H1 (cell line): ENCODE data around the gene SYK. TPM values are rescaled to one million over a fixed set of nuclear protein-coding genes. Genes with fewer than 3 reads are reported as not detected.

Experiments used
- CTCF ChIA-PET: fragments of 300-600 bp; sonication (Branson Sonifier 250); formaldehyde crosslinking; loops from one replicate; lab custom pipeline; 2021; ENCODE audit not compliant: partially characterized antibody; lab: Charles Lee
- POLR2A ChIA-PET: fragments of 300-600 bp; sonication (Branson Sonifier 250); formaldehyde crosslinking; loops from one replicate; lab custom pipeline; 2021; ENCODE audit warnings: inconsistent platforms; ENCODE audit not compliant: partially characterized antibody; lab: Charles Lee
- DNase-seq, 2 experiments: peaks; one replicate each; pipeline versions ENCODE4 v3.0.0 to v3.0.0-alpha.2; 2010 to 2022; ENCODE audit warnings: low spot score in 2 of 2, low read depth in 1 of 2, mixed read lengths in 1 of 2
- FAIRE-seq: peaks from 2 replicates; lab custom pipeline; 2011; peaks lifted over from hg19 to GRCh38; lab: Jason Lieb, UNC
- H2AFZ ChIP-seq: 2 replicates; pipeline ENCODE4 v1.8.1; 2012; ENCODE audit warnings: low read length, inconsistent platforms
- H2AK5ac ChIP-seq: 2 replicates; pipeline ENCODE4 v1.6.1; 2013; ENCODE audit warnings: low read depth, low read length
- H2BK120ac ChIP-seq: replicated peaks from 2 replicates; pipeline ENCODE3; 2013; ENCODE audit warnings: low read depth, low read length, inconsistent platforms
- H2BK12ac ChIP-seq: 2 replicates; pipeline ENCODE4 v1.6.1; 2013; ENCODE audit warnings: low read depth, low read length
- H2BK15ac ChIP-seq: 2 replicates; pipeline ENCODE4 v1.6.1; 2013; ENCODE audit warnings: low read length
- H2BK20ac ChIP-seq: 2 replicates; pipeline ENCODE4 v1.6.1; 2013; ENCODE audit warnings: low read length
- H2BK5ac ChIP-seq: 2 replicates; pipeline ENCODE4 v1.6.1; 2013; ENCODE audit warnings: low read depth, low read length
- H3K14ac ChIP-seq: 2 replicates; pipeline ENCODE4 v1.6.1; 2013; ENCODE audit warnings: inconsistent platforms; ENCODE audit not compliant: insufficient read length
- H3K18ac ChIP-seq: 2 replicates; pipeline ENCODE4 v1.6.1; 2013; ENCODE audit warnings: low read length; ENCODE audit errors: extremely low read depth
- H3K23ac ChIP-seq: 2 replicates; pipeline ENCODE4 v1.6.1; 2013; ENCODE audit warnings: inconsistent platforms; ENCODE audit not compliant: insufficient read length
- H3K23me2 ChIP-seq: 2 replicates; pipeline ENCODE4 v1.6.1; 2013; ENCODE audit warnings: low read depth, low read length
- H3K27ac ChIP-seq: 2 replicates; pipeline ENCODE4 v1.6.1; 2011; ENCODE audit warnings: low read depth, low read length, inconsistent platforms
- H3K27me3 ChIP-seq, 4 experiments: replicated peaks in 1 of 4; 1 replicate in 1 of 4; 2 replicates in 3 of 4; pipeline versions ENCODE4 v1.6.1 to v1.8.1; 2011 to 2013; ENCODE audit warnings: low read length in 3 of 4, mild to moderate bottlenecking in 3 of 4, inconsistent platforms in 2 of 4, mixed read lengths in 2 of 4, moderate library complexity in 1 of 4; ENCODE audit not compliant: control insufficient read depth in 3 of 4, insufficient read depth in 3 of 4; ENCODE audit errors: extremely low read depth in 1 of 4
- H3K36me3 ChIP-seq, 4 experiments: 2 replicates each; pipeline versions ENCODE4 v1.6.1 to v1.8.1; 2011 to 2013; ENCODE audit warnings: mild to moderate bottlenecking in 4 of 4, low read length in 3 of 4, moderate library complexity in 2 of 4, control low read depth in 1 of 4, inconsistent platforms in 1 of 4; ENCODE audit not compliant: insufficient read depth in 4 of 4, control insufficient read depth in 2 of 4
- H3K4ac ChIP-seq: replicated peaks from 2 replicates; pipeline ENCODE3; 2013; ENCODE audit warnings: low read length, low read depth, mixed read lengths, inconsistent platforms; ENCODE audit not compliant: insufficient read length
- H3K4me1 ChIP-seq, 4 experiments: replicated peaks in 1 of 4; 1 replicate in 1 of 4; 2 replicates in 3 of 4; pipeline versions ENCODE4 v1.6.1 to v1.8.1; 2011 to 2013; ENCODE audit warnings: low read length in 3 of 4, inconsistent platforms in 2 of 4, mixed read lengths in 1 of 4; ENCODE audit not compliant: insufficient read depth in 4 of 4, control insufficient read depth in 3 of 4
- H3K4me2 ChIP-seq, 2 experiments: 2 replicates each; pipeline versions ENCODE4 v1.6.1 to v1.8.1; 2011 to 2013; ENCODE audit warnings: low read depth in 2 of 2, low read length in 2 of 2, control low read depth in 1 of 2, inconsistent platforms in 1 of 2, mild to moderate bottlenecking in 1 of 2; ENCODE audit not compliant: insufficient read depth in 1 of 2
- H3K4me3 ChIP-seq, 4 experiments: fragments of 200-600, 300-600 bp in 1 of 4; sonication (generic), shearing (Covaris generic), sonication (Bioruptor Twin) in 1 of 4; 2 replicates each; pipeline versions ENCODE4 v1.5.1 to v1.8.1; 2011 to 2016; ENCODE audit warnings: low read length in 4 of 4, low read depth in 3 of 4, control low read depth in 2 of 4, inconsistent platforms in 2 of 4, mild to moderate bottlenecking in 2 of 4, mixed read lengths in 1 of 4, moderate library complexity in 1 of 4; ENCODE audit not compliant: insufficient read depth in 2 of 4; ENCODE audit errors: extremely low read depth in 1 of 4
- H3K56ac ChIP-seq: replicated peaks from 2 replicates; pipeline ENCODE3; 2013; ENCODE audit warnings: low read depth, mild to moderate bottlenecking, mixed read lengths, low read length, inconsistent platforms; ENCODE audit not compliant: insufficient read length
- H3K79me1 ChIP-seq: 2 replicates; pipeline ENCODE4 v1.6.1; 2013; ENCODE audit warnings: low read depth, low read length, control low read depth
- H3K79me2 ChIP-seq, 2 experiments: 2 replicates each; pipeline versions ENCODE4 v1.6.1 to v1.8.1; 2012 to 2013; ENCODE audit warnings: low read length in 2 of 2, mild to moderate bottlenecking in 2 of 2, inconsistent platforms in 1 of 2; ENCODE audit not compliant: insufficient read depth in 2 of 2, control insufficient read depth in 1 of 2
- H3K9ac ChIP-seq, 4 experiments: replicated peaks in 1 of 4; 1 replicate in 1 of 4; 2 replicates in 3 of 4; pipeline versions ENCODE4 v1.6.1 to v1.8.1; 2011 to 2013; ENCODE audit warnings: low read depth in 3 of 4, low read length in 3 of 4, control low read depth in 2 of 4, mild to moderate bottlenecking in 2 of 4, moderate library complexity in 2 of 4, inconsistent platforms in 1 of 4; ENCODE audit errors: extremely low read depth in 1 of 4
- H3K9me3 ChIP-seq, 2 experiments: 2 replicates each; pipeline versions ENCODE4 v1.6.1 to v1.8.1; 2012 to 2013; ENCODE audit warnings: mild to moderate bottlenecking in 2 of 2, moderate library complexity in 2 of 2, control low read depth in 1 of 2, inconsistent platforms in 1 of 2, low read depth in 1 of 2, low read length in 1 of 2, mixed read lengths in 1 of 2; ENCODE audit not compliant: insufficient read depth in 2 of 2
- H4K20me1 ChIP-seq, 2 experiments: replicated peaks in 1 of 2; 2 replicates each; pipeline versions ENCODE3 to v1.8.1; 2011 to 2013; ENCODE audit warnings: inconsistent platforms in 2 of 2, low read length in 2 of 2, mild to moderate bottlenecking in 1 of 2; ENCODE audit not compliant: insufficient read depth in 2 of 2, control insufficient read depth in 1 of 2
- H4K5ac ChIP-seq: 2 replicates; pipeline ENCODE4 v1.6.1; 2013; ENCODE audit warnings: low read length, low read depth, mixed read lengths, inconsistent platforms; ENCODE audit not compliant: insufficient read length
- H4K8ac ChIP-seq: 2 replicates; pipeline ENCODE4 v1.8.0; 2013; ENCODE audit warnings: mild to moderate bottlenecking, moderate library complexity, low read length, inconsistent platforms; ENCODE audit not compliant: insufficient read depth; ENCODE audit errors: extremely low read depth
- H4K91ac ChIP-seq: replicated peaks from 2 replicates; pipeline ENCODE3; 2013; ENCODE audit warnings: low read length, mixed read lengths, inconsistent platforms; ENCODE audit not compliant: insufficient read length
- KDM4A ChIP-seq: IDR thresholded peaks from one replicate; pipeline ENCODE4 v1.7.1; 2012; ENCODE audit warnings: low read depth, mild to moderate bottlenecking, moderate library complexity, low read length, inconsistent platforms; ENCODE audit not compliant: severe bottlenecking
- NRF1 ChIP-seq: IDR thresholded peaks from 2 replicates; pipeline ENCODE4 v1.6.1; 2011; ENCODE audit warnings: mild to moderate bottlenecking, low read depth, low read length, improper control_type of control experiment
- RBBP5 ChIP-seq: IDR thresholded peaks from 2 replicates; pipeline ENCODE4 v1.7.1; 2012; ENCODE audit warnings: low read depth, mild to moderate bottlenecking, inconsistent platforms, low read length, moderate library complexity, borderline replicate concordance
- RFX5 ChIP-seq: IDR thresholded peaks from 2 replicates; pipeline ENCODE4 v1.6.1; 2011; ENCODE audit warnings: low read depth, low read length, improper control_type of control experiment, borderline replicate concordance
- TAF1 ChIP-seq: IDR thresholded peaks from 2 replicates; pipeline ENCODE4 v1.6.1; 2011; ENCODE audit warnings: mild to moderate bottlenecking, low read depth, low read length
- YY1 ChIP-seq: IDR thresholded peaks from 2 replicates; pipeline ENCODE4 v1.6.1; 2011; ENCODE audit warnings: low read depth, mild to moderate bottlenecking, low read length
- WGBS, 2 experiments: shearing (Covaris generic) in 1 of 2; methylation state at CpG; one replicate each; pipeline versions ENCODE4 v1.1.6 to v1.1.7; 2013 to 2015; ENCODE audit warnings: low lambda C conversion rate in 2 of 2, mixed read lengths in 2 of 2, inconsistent platforms in 1 of 2, low coverage in 1 of 2, missing lambda C conversion rate in 1 of 2; ENCODE audit not compliant: insufficient replicate concordance in 2 of 2, insufficient coverage in 1 of 2, insufficient read length in 1 of 2; ENCODE audit errors: extremely low coverage in 1 of 2, missing lambda C conversion rate in 1 of 2; 5-methylcytosine and 5-hydroxymethylcytosine counted together
- long read RNA-seq, 2 experiments: library from RNA in 1 of 2; library from capped mRNA in 1 of 2; stranded (forward); transcript quantifications; one replicate each; pipeline ENCODE4 v2.0.0, GENCODE V29; 2021; ENCODE audit warnings: inconsistent platforms in 1 of 2
- polyA minus RNA-seq, 3 experiments: library from RNA; depleted of rRNA, polyadenylated mRNA; stranded (reverse); fragments of >200 nt; gene quantifications; 1 replicate in 2 of 3; 2 replicates in 1 of 3; pipeline ENCODE4 v1.2.3, GENCODE V29; 2011
- polyA plus RNA-seq, 7 experiments: library from polyadenylated mRNA; depleted of rRNA in 3 of 7; stranded (reverse) in 5 of 7; unstranded in 2 of 7; fragments of >200 nt in 5 of 7; fragments of 200-250 nt in 2 of 7; gene quantifications; 1 replicate in 5 of 7; 2 replicates in 1 of 7; 4 replicates in 1 of 7; pipeline versions ENCODE4 v1.2.1 to v1.2.3, GENCODE V29; 2011 to 2013; ENCODE audit warnings: missing spikeins in 2 of 7, mixed read lengths in 2 of 7
- total RNA-seq: library from RNA; stranded (reverse); fragmentation: NEBNext Ultra II Directional; extraction: Animal tissue kit (Norgen Biotek cat#: 25700); gene quantifications from 2 replicates; pipeline ENCODE4 v1.2.1, GENCODE V29; 2021
- TF ChIP-seq, protein P1 (sequence below): IDR thresholded peaks from 2 replicates; pipeline ENCODE4 v1.6.1; 2012; ENCODE audit warnings: inconsistent platforms
- TF ChIP-seq, protein P2 (sequence below): IDR thresholded peaks from 2 replicates; pipeline ENCODE4 v1.6.1; 2012; ENCODE audit warnings: inconsistent platforms

SYK gene
- total RNA-seq (4.4 and 5.6 TPM in 2 replicates), polyA plus RNA-seq (2011; rRNA removed) (1.5 and 1.9 TPM in 2 replicates), polyA minus RNA-seq (2011; rRNA and poly(A)+ RNA removed) (1.7 and 2.4 TPM in 2 replicates)
- 1.2 TPM for polyA plus RNA-seq (2011; cell fraction: cytosol; rRNA removed)
- 4.9 TPM for polyA plus RNA-seq (2011; cell fraction: nucleus; rRNA removed)
- 2.8 to 4.4 TPM (median 3.4 TPM) in 4 replicates for polyA plus RNA-seq (2012, experiment 1 of 2)
- 1.1 TPM for polyA plus RNA-seq (2012, experiment 2 of 2)
- 2.9 TPM for polyA plus RNA-seq (2013, experiment 1 of 2)
- polyA plus RNA-seq (2013, experiment 2 of 2): 3.4 TPM
- 2.3 TPM for polyA minus RNA-seq (2011; cell fraction: cytosol; rRNA and poly(A)+ RNA removed)
- polyA minus RNA-seq (2011; cell fraction: nucleus; rRNA and poly(A)+ RNA removed): 3.9 TPM
- long read RNA-seq, experiment 1: 0 reads
- long read RNA-seq, experiment 2, partial matches to known transcripts: 0 of 1 reads
- long read RNA-seq, experiment 2, other reads (novel, unspliced or antisense): 1 of 1 reads

GRCh38 chr9:90801241-90801972, at the start of gene SYK:
SYK (plus strand) TSS chr9:90801819; CDS start chr9:90843899, 42,080 bp downstream.
- H2BK20ac ChIP-seq: no peak within 1 kb of the TSS; the same call in 1 of the 2 replicates
- no peak within 1 kb of the TSS for H3K4ac ChIP-seq
- ChIA-PET CTCF (interaction anchor here (1.6 kb wide), 1 partner anchor 63 kb away, joined by 3 read pairs; no protein-coding TSS in a partner anchor), POLR2A (interaction anchor here (0.8 kb wide), 1 partner anchor 18 kb away, joined by 3 read pairs; no protein-coding TSS in a partner anchor)
- peak within 1 kb of the TSS; percentile 70 for H2AFZ ChIP-seq
- no peak within 1 kb of the TSS for H3K23ac ChIP-seq
- no peaks in the 10 kb centered on the region for H3K79me1 ChIP-seq
- peak within 1 kb of the TSS; percentile 78; the same call in 1 of the 2 replicates for H2BK12ac ChIP-seq
- peak within 1 kb of the TSS; percentile 23; the same call in 1 of the 2 replicates for H2BK5ac ChIP-seq
- H2AK5ac ChIP-seq: no peak within 1 kb of the TSS
- no peak within 1 kb of the TSS for H2BK15ac ChIP-seq
- H4K91ac ChIP-seq: no peak within 1 kb of the TSS
- peaks cover 0 to 2% (median under 1%) of the 10 kb centered on the region in 4 experiments; a peak in 2 of 7 replicates for H3K4me1 ChIP-seq
- H4K5ac ChIP-seq: no peak within 1 kb of the TSS
- peak within 1 kb of the TSS in 2 of 4 experiments; percentile 26 to 41; a peak in 4 of 7 replicates for H3K9ac ChIP-seq
- WGBS, 2 experiments: 5% methylated on average over 57 of the region's 64 CpGs; no CpG with 5 or more reads in 1 of the 2 experiments
- H3K4me3 ChIP-seq: peak within 1 kb of the TSS; percentile 62 to 78 (median 66)
- H3K4me2 ChIP-seq: peak within 1 kb of the TSS; percentile 58 to 75
- H3K79me2 ChIP-seq: no peaks in the 10 kb centered on the region
- H3K14ac ChIP-seq: no peak within 1 kb of the TSS
- peaks cover 0 to 18% (median 11%) of the 10 kb centered on the region in 4 experiments; a peak in 6 of 7 replicates for H3K27me3 ChIP-seq
- peak within 1 kb of the TSS; percentile 65; the same call in 1 of the 2 replicates for H3K18ac ChIP-seq
- peaks cover 8% of the 10 kb centered on the region; the same call in 1 of the 2 replicates for H3K23me2 ChIP-seq
- H3K36me3 ChIP-seq: no peaks in the 10 kb centered on the region
- DNase-seq (peak in 1 of 2 experiments; percentile 74), FAIRE-seq (no peak)
- peak within 1 kb of the TSS; percentile 32 for H3K56ac ChIP-seq
- no peaks in the 10 kb centered on the region for H4K20me1 ChIP-seq
- no peak within 1 kb of the TSS for H3K27ac ChIP-seq
- no peaks in the 10 kb centered on the region for H3K9me3 ChIP-seq
- peak within 1 kb of the TSS; percentile 18 for H2BK120ac ChIP-seq
- peak within 1 kb of the TSS; percentile 83; the same call in 1 of the 2 replicates for H4K8ac ChIP-seq
- TF ChIP-seq, protein P1, sequence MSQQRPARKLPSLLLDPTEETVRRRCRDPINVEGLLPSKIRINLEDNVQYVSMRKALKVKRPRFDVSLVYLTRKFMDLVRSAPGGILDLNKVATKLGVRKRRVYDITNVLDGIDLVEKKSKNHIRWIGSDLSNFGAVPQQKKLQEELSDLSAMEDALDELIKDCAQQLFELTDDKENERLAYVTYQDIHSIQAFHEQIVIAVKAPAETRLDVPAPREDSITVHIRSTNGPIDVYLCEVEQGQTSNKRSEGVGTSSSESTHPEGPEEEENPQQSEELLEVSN: peak; percentile 96
- TF ChIP-seq YY1 (0 out of 2 replicates have a peak, but pooled peaks have one; percentile 6), TAF1 (peak; percentile 36; the same call in 1 of the 2 replicates), NRF1 (no peak), RFX5 (no peak), KDM4A (peak; percentile 100), RBBP5 (peak; percentile 91; the same call in 1 of the 2 replicates)
- TF ChIP-seq, protein P2, sequence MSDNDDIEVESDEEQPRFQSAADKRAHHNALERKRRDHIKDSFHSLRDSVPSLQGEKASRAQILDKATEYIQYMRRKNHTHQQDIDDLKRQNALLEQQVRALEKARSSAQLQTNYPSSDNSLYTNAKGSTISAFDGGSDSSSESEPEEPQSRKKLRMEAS: peak; percentile 73
